GM23248 (cell line): ENCODE data around the gene SCCPDH.

ENCODE experiments used
- EZH2 ChIP-seq: fragments of 200-600 bp; sonication (generic); IDR thresholded peaks from 2 replicates; pipeline ENCODE4 v1.6.1; 2018; ENCODE audit warnings: antibody characterized with exemption, mild to moderate bottlenecking; ENCODE audit not compliant: insufficient read depth, poor library complexity, severe bottlenecking
- EZH2phosphoT487 ChIP-seq: fragments of 200-600 bp; sonication (generic); IDR thresholded peaks from 2 replicates; pipeline ENCODE4 v1.6.1; 2018; ENCODE audit warnings: antibody characterized with exemption, moderate library complexity, mild to moderate bottlenecking, low read depth; ENCODE audit not compliant: insufficient read depth

GRCh38 chr1:246725191-246725590 lies 982 bp downstream of the SCCPDH start:
- TF ChIP-seq EZH2 (no peak), EZH2phosphoT487 (no peak)
